HepG2 (cell line): Measurements from ENCODE around the gene EPDR1.

Experiments used
- CEBPB ChIP-seq: IDR thresholded peaks from 2 replicates; pipeline ENCODE4 v1.6.1; 2011; ENCODE audit warnings: low read depth, low read length, improper control_type of control experiment, borderline replicate concordance
- CTCF ChIP-seq: sonication (generic); formaldehyde crosslinking; IDR thresholded peaks from 2 replicates; pipeline ENCODE4 v1.5.0; 2020; ENCODE audit warnings: mild to moderate bottlenecking, missing genetic modification reagents, moderate library complexity
- POLR2A ChIP-seq, 2 experiments: IDR thresholded peaks; 2 replicates each; pipeline ENCODE4 v1.6.1; 2011; ENCODE audit warnings: low read depth in 2 of 2, low read length in 2 of 2, mild to moderate bottlenecking in 1 of 2, moderate library complexity in 1 of 2; ENCODE audit not compliant: insufficient read depth in 1 of 2
- RAD21 ChIP-seq: fragments of 450-650 bp; formaldehyde crosslinking; IDR thresholded peaks from 2 replicates; pipeline ENCODE4 v1.5.0; 2020; ENCODE audit warnings: mild to moderate bottlenecking
- ZFP1 ChIP-seq: IDR thresholded peaks from 2 replicates; pipeline ENCODE4 v1.6.1; 2016
- ZNF292 ChIP-seq: sonication (generic); formaldehyde crosslinking; IDR thresholded peaks from 2 replicates; pipeline ENCODE4 v1.8.1; 2022; ENCODE audit warnings: mild to moderate bottlenecking, low read depth, missing genetic modification reagents, borderline replicate concordance
- ZSCAN31 ChIP-seq: sonication (generic); formaldehyde crosslinking; IDR thresholded peaks from 2 replicates; pipeline ENCODE4 v1.5.0; 2020; ENCODE audit warnings: low read depth, mild to moderate bottlenecking, missing genetic modification reagents

GRCh38 chr7:37925620-37926019 lies 5.2 kb downstream of the EPDR1 start:
- TF ChIP-seq POLR2A (IDR thresholded peaks at IDR 0.05; ENCODE audit: insufficient read depth in 1 of 2, low read depth in 2 of 2, low read length in 2 of 2) (no peak), RAD21 (CRISPR knock-in tag) (no peak), ZFP1 (CRISPR knock-in tag) (no peak), ZNF292 (CRISPR knock-in tag) (no peak), CTCF (CRISPR knock-in tag) (no peak), ZSCAN31 (CRISPR knock-in tag) (no peak), CEBPB (no peak)
